Mucosa of rectum (tissue), 2 donors: ENCODE measurements around the gene PIGX.
A peak's percentile ranks its signal among the peaks of the same experiment; 100 is the strongest.
"Not testable (repeated sequence)": the region's sequence is repeated elsewhere in the genome, so short reads cannot be mapped to it uniquely, and the experiment has no call there.

Source experiments
- H3K27ac ChIP-seq, 2 donors: one replicate each; pipeline ENCODE4 v1.7.0; 2013; ENCODE audit warnings: inconsistent platforms in 2 of 2, low read depth in 2 of 2, low read length in 2 of 2
- H3K27me3 ChIP-seq, 2 donors: one replicate each; pipeline ENCODE4 v1.7.0; 2013; ENCODE audit warnings: low read length in 2 of 2; ENCODE audit not compliant: control insufficient read depth in 2 of 2, insufficient read depth in 2 of 2
- H3K36me3 ChIP-seq, 2 donors: one replicate each; pipeline ENCODE4 v1.7.0; 2013; ENCODE audit warnings: low read length in 2 of 2; ENCODE audit not compliant: control insufficient read depth in 2 of 2, insufficient read depth in 2 of 2
- H3K4me1 ChIP-seq, 2 donors: one replicate each; pipeline ENCODE4 v1.7.0; 2013; ENCODE audit warnings: low read length in 2 of 2, mild to moderate bottlenecking in 1 of 2; ENCODE audit not compliant: control insufficient read depth in 2 of 2, insufficient read depth in 2 of 2
- H3K4me3 ChIP-seq, 2 donors: one replicate each; pipeline ENCODE4 v1.7.0; 2013; ENCODE audit warnings: low read length in 2 of 2
- H3K9ac ChIP-seq, 2 donors: one replicate each; pipeline ENCODE4 v1.7.0; 2013; ENCODE audit warnings: low read length in 2 of 2, low read depth in 1 of 2, mild to moderate bottlenecking in 1 of 2
- H3K9me3 ChIP-seq, 2 donors: one replicate each; pipeline ENCODE4 v1.7.0; 2013; ENCODE audit warnings: low read length in 2 of 2; ENCODE audit not compliant: control insufficient read depth in 2 of 2
- donor health status: healthy.
- donor health status: Normal muscosa, but diverticular disease.

The PIGX gene

DNA sequence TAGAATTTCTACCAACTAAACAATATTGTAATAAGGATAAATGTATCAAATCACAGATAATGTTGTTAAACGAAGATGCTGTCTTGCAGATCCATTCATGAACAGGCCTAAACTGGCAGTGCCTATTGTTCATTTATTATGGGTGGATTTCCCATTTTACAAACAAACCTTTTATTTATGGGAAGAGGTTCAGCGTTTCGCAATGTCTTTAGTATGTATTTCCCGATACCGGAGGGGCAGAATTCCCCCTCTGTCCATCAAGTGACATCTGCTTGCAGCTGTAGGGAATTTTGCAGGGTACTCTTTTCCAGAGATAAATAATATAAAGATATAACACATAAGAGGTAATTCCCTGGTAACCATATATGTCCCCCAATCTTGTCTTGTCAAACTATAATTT, 5.8 kb upstream of the PIGX start:
- H3K27me3 ChIP-seq: no peaks in the 10 kb centered on the region
- no peak overlapping the region for H3K27ac ChIP-seq
- H3K4me3 ChIP-seq: no peak overlapping the region
- H3K9me3 ChIP-seq: no peaks in the 10 kb centered on the region
- no peak overlapping the region for H3K9ac ChIP-seq
- H3K4me1 ChIP-seq: peaks cover 1 to 2% of the 10 kb centered on the region in 2 donors
- no peaks in the 10 kb centered on the region for H3K36me3 ChIP-seq

DNA sequence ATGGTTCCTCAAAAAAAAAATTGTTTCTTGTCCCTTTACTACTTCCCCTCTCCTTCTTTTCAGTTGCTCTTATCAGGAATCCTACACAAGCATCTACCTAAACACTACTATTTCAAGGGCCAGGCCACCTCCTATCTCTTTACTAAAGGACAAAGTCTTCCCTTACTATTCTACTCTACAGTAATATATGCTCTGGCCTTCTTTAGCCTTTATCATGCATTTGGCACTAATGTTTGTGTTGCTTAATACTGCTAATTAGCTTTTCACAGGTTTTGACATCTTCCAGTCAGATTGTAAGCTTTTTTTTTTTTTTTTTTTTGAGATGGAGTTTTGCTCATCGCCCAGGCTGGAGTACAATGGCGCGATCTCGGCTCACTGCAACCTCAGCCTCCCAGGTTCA, 5.4 kb upstream of the PIGX start:
- Histone ChIP-seq H3K27me3 (no peaks in the 10 kb centered on the region), H3K9ac (no peak overlapping the region), H3K27ac (no peak overlapping the region)

GRCh38 chr3:196707566-196707965, 4.6 kb upstream of the PIGX start:
- H3K27me3 ChIP-seq: no peaks in the 10 kb centered on the region
- H3K4me3 ChIP-seq: no peak overlapping the region
- no peaks in the 10 kb centered on the region for H3K36me3 ChIP-seq
- peaks cover 6 to 7% of the 10 kb centered on the region in 2 donors for H3K4me1 ChIP-seq
- H3K9me3 ChIP-seq: no peaks in the 10 kb centered on the region
- H3K27ac ChIP-seq: no peak overlapping the region
- no peak overlapping the region for H3K9ac ChIP-seq

More for the DNA sequence above, 5.4 kb upstream of the PIGX start:
- H3K4me1 ChIP-seq: peaks cover 5 to 6% of the 10 kb centered on the region in 2 donors
- no peaks in the 10 kb centered on the region for H3K36me3 ChIP-seq
- H3K4me3 ChIP-seq: no peak overlapping the region
- H3K9me3 ChIP-seq: no peaks in the 10 kb centered on the region

DNA sequence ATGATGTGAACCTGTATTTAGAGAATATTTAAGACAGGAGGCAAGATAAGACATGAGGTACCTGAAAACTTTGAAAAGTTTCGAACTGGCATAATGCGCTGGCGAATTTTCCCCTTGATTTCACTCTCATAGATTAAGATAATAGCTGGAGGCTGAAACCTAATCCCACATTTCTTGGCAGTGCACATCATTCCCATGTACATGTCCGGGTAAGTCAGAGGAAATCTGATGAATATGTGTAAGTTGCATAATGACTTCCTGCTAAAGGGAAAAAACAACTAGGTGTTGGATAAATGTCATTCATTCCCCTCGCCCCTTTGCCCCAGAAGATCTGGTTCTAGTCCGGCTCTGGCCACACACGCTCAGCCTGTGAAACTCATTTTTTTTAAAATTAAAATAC, 3.7 kb upstream of the PIGX start:
- H3K9me3 ChIP-seq: no peaks in the 10 kb centered on the region
- H3K36me3 ChIP-seq: no peaks in the 10 kb centered on the region
- H3K9ac ChIP-seq: no peak overlapping the region
- no peak overlapping the region for H3K4me3 ChIP-seq
- H3K4me1 ChIP-seq: peaks cover 6 to 10% of the 10 kb centered on the region in 2 donors
- H3K27me3 ChIP-seq: no peaks in the 10 kb centered on the region
- H3K27ac ChIP-seq: no peak overlapping the region

- H3K27me3 ChIP-seq: no peaks in the 10 kb centered on the region
- peak overlapping the region; percentile 78 to 93 for H3K4me3 ChIP-seq
- peaks cover 6 to 10% of the 10 kb centered on the region in 2 donors for H3K4me1 ChIP-seq
- H3K9ac ChIP-seq: peak overlapping the region; percentile 83 to 85
- H3K27ac ChIP-seq: peak overlapping the region; percentile 85 to 90
- no peaks in the 10 kb centered on the region for H3K9me3 ChIP-seq
- no peaks in the 10 kb centered on the region for H3K36me3 ChIP-seq
Observed at GRCh38 chr3:196712514-196713413, 587 bp downstream of the PIGX start.

DNA sequence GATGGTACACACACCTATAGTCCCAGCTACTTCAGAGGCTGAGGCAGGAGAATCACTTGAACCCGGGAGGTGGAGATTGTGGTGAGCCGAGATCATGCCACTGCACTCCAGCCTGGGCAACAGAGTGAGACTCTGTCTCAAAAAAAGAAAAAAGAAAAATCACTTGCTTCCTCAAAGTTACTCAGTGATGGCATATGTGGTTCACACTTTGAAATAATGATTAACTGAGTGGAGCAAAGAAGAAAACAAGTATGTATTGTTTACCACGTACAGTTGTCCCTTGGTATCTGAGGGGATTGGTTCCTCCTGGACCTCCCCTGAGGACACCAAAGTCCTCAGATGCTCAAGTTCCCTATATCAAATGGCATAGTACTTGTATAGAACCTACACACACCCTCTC, 5.0 kb downstream of the PIGX start:
- not testable (repeated sequence) for H3K27me3 ChIP-seq, H3K9me3 ChIP-seq, H3K36me3 ChIP-seq, H3K27ac ChIP-seq, H3K4me3 ChIP-seq, H3K9ac ChIP-seq, H3K4me1 ChIP-seq

GRCh38 chr3:196721097-196721496, 8.9 kb downstream of the PIGX start:
- Histone ChIP-seq H3K27ac (no peak overlapping the region), H3K4me1 (no peaks in the 10 kb centered on the region), H3K27me3 (no peaks in the 10 kb centered on the region), H3K9me3 (no peaks in the 10 kb centered on the region), H3K4me3 (no peak overlapping the region), H3K36me3 (peaks cover 0 to 2% of the 10 kb centered on the region in 2 donors), H3K9ac (no peak overlapping the region)

DNA sequence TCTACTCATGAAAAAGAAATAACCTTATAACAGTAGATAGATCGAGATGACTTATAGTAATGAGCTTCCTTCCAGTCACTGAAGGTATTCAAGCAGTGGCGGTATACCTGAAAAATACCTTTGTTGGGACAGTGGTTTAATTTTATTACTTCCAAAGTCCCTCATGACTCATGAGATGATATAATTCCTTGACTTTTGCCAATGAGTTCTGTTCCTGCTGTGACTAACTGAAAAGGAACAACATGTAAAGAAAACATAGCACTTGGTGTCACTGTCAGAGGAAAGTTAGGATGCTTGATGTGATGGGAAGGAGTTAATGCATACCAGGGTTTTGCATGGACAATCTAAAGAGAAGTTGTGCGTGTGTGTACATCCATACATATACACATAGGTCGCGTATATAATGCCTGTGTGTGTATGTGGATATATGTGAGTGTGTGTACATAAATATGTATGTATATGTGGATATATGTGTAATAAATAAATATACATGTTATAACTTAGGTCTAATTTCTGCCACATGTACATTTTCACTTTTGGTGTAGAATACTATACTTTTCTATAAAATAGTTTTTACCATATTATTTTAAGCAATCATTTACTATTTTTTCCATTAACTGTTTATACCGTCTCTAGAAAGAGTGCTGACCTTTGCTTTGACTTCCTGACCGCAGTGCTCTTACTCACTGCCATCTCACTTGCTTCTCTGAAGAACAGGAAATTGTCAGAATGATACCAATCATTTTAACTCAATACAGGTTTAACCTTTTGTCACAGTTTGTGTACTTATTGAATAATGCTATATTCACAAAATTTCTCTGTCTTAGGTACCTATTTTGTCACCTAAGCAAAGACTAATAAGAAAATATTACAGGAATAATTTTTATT, 14.9 kb downstream of the PIGX start:
- Histone ChIP-seq H3K27ac (peak overlapping the region in 1 of 2 donors; percentile 43), H3K9ac (no peak overlapping the region), H3K4me3 (no peak overlapping the region)

GRCh38 chr3:196735751-196736150, 23.6 kb downstream of the PIGX start:
- no peak overlapping the region for H3K4me3 ChIP-seq
- H3K4me1 ChIP-seq: peaks cover 0 to under 1% of the 10 kb centered on the region in 2 donors
- H3K27ac ChIP-seq: no peak overlapping the region
- no peaks in the 10 kb centered on the region for H3K9me3 ChIP-seq
- H3K27me3 ChIP-seq: no peaks in the 10 kb centered on the region
- H3K36me3 ChIP-seq: no peaks in the 10 kb centered on the region
- no peak overlapping the region for H3K9ac ChIP-seq

More for the DNA sequence above, 14.9 kb downstream of the PIGX start:
- H3K9me3 ChIP-seq: no peaks in the 10 kb centered on the region
- H3K27me3 ChIP-seq: no peaks in the 10 kb centered on the region
- H3K36me3 ChIP-seq: peaks cover 2% of the 10 kb centered on the region in 2 donors
- H3K4me1 ChIP-seq: peaks cover 5 to 6% of the 10 kb centered on the region in 2 donors
